Smooth muscle cell (in vitro differentiated cells): ENCODE data around the gene ZACN. TPM values are rescaled to one million over a fixed set of nuclear protein-coding genes. Genes with fewer than 3 reads are reported as not detected.
A peak's percentile ranks its signal among the peaks of the same experiment; 100 is the strongest.

Experiments
- DNase-seq: peaks from one replicate; lab custom pipeline; 2025; ENCODE audit not compliant: unreplicated experiment; lab: John Stamatoyannopoulos, UW
- H2AFZ ChIP-seq: fragments of 200-600 bp; sonication (generic); 2 replicates; pipeline ENCODE4 v1.6.0; 2016; ENCODE audit warnings: antibody characterized with exemption, low read depth, mild to moderate bottlenecking
- H3F3A ChIP-seq: fragments of 200-600 bp; sonication (generic); 2 replicates; pipeline ENCODE4 v1.6.0; 2017; ENCODE audit warnings: antibody characterized with exemption, low read depth
- H3K27ac ChIP-seq: fragments of 200-600 bp; sonication (generic); 2 replicates; pipeline ENCODE4 v1.5.1; 2016; ENCODE audit warnings: low read depth, mild to moderate bottlenecking
- H3K27me3 ChIP-seq: fragments of 200-600 bp; sonication (generic); 2 replicates; pipeline ENCODE4 v1.6.1; 2016; ENCODE audit warnings: low read depth, mild to moderate bottlenecking
- H3K36me3 ChIP-seq: fragments of 200-600 bp; sonication (generic); 2 replicates; pipeline ENCODE4 v1.5.1; 2016; ENCODE audit warnings: low read depth
- H3K4me1 ChIP-seq: fragments of 200-600 bp; sonication (generic); 2 replicates; pipeline ENCODE4 v1.5.1; 2016; ENCODE audit warnings: low read depth
- H3K4me2 ChIP-seq: fragments of 200-600 bp; sonication (generic); 2 replicates; pipeline ENCODE4 v1.6.0; 2016; ENCODE audit warnings: mild to moderate bottlenecking
- H3K4me3 ChIP-seq: fragments of 200-600 bp; sonication (generic); 2 replicates; pipeline ENCODE4 v1.5.1; 2016; ENCODE audit warnings: mild to moderate bottlenecking
- H3K79me2 ChIP-seq: fragments of 200-600 bp; sonication (generic); 2 replicates; pipeline ENCODE4 v1.6.0; 2016; ENCODE audit warnings: low read depth, mild to moderate bottlenecking
- H3K9ac ChIP-seq: fragments of 200-600 bp; sonication (generic); 2 replicates; pipeline ENCODE4 v1.6.0; 2016; ENCODE audit warnings: low read depth
- H3K9me3 ChIP-seq: fragments of 200-600 bp; sonication (generic); replicated peaks from 2 replicates; pipeline ENCODE4 v1.5.1; 2016; ENCODE audit warnings: low read depth
- H4K20me1 ChIP-seq: fragments of 200-600 bp; sonication (generic); 2 replicates; pipeline ENCODE4 v1.6.0; 2016; ENCODE audit warnings: low read depth
- WGBS: methylation state at CpG from one replicate; pipeline ENCODE4 v1.1.7; 2016; ENCODE audit warnings: low lambda C conversion rate; 5-methylcytosine and 5-hydroxymethylcytosine counted together
- microRNA-seq: library from miRNA; unstranded; fragments of <30 nt; microRNA quantifications from one replicate; pipeline ENCODE4, GENCODE V29; 2016; ENCODE audit warnings: borderline number of aligned reads
- polyA plus RNA-seq: library from polyadenylated mRNA; unstranded; fragments of >200 nt; fragmentation: Nextera tagmentation; extraction: Ambion mirVana; gene quantifications from 2 replicates; pipeline ENCODE4 v1.2.1, GENCODE V29; 2016
- small RNA-seq: library from RNA; depleted of rRNA; stranded (forward); fragments of <200 nt; gene quantifications from one replicate; pipeline ENCODE3, GENCODE V24; 2014
- total RNA-seq: library from RNA; depleted of rRNA; stranded (reverse); fragments of >200 nt; gene quantifications from 2 replicates; pipeline ENCODE4 v1.2.3, GENCODE V29; 2014
- TF ChIP-seq, protein P1 (sequence below): fragments of 200-600 bp; sonication (generic); IDR thresholded peaks from 2 replicates; pipeline ENCODE4 v1.5.1; 2017; ENCODE audit warnings: borderline replicate concordance, mild to moderate bottlenecking, antibody characterized with exemption; ENCODE audit not compliant: insufficient read depth, poor library complexity, severe bottlenecking

ZACN gene
- total and polyA plus RNA-seq, 2 experiments from 2014 or later, result 3.4 TPM; not detected in 1

DNA sequence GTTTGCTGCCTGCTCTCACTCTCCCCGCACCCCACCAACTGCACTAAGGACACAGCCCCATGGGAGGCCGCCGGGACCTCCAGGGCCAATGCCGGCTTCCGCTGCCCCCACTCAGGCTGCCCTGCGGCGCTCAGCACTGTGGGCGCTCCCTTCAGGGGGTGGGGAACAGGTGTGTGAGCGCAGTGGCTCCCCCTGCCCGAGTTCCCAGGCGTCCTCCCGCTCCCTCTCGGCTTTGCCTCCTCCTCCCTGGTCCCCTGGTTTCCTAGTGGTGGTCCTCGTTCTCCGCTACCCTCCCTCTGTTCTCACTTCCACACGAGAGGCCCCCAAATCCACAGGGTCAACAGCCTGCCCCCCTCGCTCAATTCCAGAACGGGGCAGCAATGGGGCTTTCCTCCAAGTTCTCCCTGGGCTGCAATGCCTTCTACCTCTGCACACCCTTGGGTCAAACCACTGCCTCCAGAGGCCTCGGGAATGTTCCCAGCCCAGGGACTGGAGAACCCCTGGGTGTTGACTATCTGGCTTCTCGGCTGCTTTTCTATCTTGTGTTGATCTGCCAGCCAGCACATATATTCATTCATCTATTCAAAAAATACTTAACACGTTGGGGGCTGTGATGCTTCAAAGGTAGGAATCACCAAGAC lies 52.2 kb downstream of the ZACN start:
- 47% methylated on average over 18 of the region's 21 CpGs for WGBS
- no peak overlapping the region for H3K4me2 ChIP-seq
- H3K4me1 ChIP-seq, result peaks cover 26% of the 10 kb centered on the region
- H4K20me1 ChIP-seq, result no peaks in the 10 kb centered on the region
- TF ChIP-seq, protein P1, sequence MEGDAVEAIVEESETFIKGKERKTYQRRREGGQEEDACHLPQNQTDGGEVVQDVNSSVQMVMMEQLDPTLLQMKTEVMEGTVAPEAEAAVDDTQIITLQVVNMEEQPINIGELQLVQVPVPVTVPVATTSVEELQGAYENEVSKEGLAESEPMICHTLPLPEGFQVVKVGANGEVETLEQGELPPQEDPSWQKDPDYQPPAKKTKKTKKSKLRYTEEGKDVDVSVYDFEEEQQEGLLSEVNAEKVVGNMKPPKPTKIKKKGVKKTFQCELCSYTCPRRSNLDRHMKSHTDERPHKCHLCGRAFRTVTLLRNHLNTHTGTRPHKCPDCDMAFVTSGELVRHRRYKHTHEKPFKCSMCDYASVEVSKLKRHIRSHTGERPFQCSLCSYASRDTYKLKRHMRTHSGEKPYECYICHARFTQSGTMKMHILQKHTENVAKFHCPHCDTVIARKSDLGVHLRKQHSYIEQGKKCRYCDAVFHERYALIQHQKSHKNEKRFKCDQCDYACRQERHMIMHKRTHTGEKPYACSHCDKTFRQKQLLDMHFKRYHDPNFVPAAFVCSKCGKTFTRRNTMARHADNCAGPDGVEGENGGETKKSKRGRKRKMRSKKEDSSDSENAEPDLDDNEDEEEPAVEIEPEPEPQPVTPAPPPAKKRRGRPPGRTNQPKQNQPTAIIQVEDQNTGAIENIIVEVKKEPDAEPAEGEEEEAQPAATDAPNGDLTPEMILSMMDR, result no peak
- H3K27me3 ChIP-seq, result peaks cover 72% of the 10 kb centered on the region
- no peak for DNase-seq
- H3K27ac ChIP-seq, result no peak overlapping the region
- no peaks in the 10 kb centered on the region for H3F3A ChIP-seq
- H3K4me3 ChIP-seq, result no peak overlapping the region
- H3K79me2 ChIP-seq, result no peaks in the 10 kb centered on the region
- no peaks in the 10 kb centered on the region for H3K36me3 ChIP-seq
- no peak overlapping the region for H3K9ac ChIP-seq
- H2AFZ ChIP-seq, result no peak overlapping the region
- no peaks in the 10 kb centered on the region for H3K9me3 ChIP-seq

DNA sequence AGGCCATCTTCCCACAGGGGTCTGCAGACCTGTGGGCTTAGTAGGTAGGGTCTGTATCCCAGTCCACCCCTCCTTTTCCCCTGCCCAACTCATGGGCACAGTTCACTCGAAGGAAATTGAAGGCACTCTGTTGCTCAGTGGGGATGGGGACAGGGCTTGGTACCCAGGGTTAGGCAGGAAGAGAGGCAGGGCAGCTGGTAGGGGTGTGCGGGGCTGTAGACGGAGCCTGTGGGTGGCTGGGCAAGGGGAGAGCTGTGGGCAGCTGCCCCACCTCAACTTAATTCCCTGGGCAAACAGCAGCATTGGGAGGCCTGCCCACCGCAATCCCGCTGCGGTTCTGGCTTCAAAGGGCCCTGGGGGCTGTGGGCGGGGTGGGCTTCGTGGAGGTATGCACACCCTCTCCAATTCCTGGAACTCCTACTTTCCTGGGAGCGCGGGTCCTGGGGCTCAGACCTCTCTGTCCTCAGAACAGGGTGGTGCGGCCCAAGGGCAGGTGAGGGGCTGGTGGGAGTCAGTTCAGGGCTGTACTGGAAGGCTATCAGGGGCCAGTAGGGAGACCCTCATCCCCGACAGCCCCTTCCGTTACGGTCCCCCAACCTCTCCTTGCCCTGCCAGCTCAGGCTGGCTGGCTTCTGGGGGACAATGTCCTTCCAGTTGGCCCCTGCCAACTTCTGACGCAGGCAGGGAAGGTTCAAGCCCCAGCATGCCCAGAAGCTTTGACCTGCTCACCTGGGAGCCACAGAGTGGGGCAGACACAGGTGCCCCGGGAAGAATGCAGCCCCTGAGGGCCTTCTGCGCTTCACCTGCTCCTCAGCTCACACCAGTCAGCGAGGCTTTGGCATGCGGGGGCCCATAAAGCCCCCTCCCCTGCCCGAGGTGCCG lies 53.0 kb downstream of the ZACN start:
- H3K4me2 ChIP-seq, result no peak overlapping the region

More for the DNA sequence above, 53.0 kb downstream of the ZACN start:
- Histone ChIP-seq H2AFZ (no peak overlapping the region), H3K4me3 (no peak overlapping the region), H3K4me1 (peaks cover 26% of the 10 kb centered on the region), H3K27ac (no peak overlapping the region), H4K20me1 (no peaks in the 10 kb centered on the region), H3K9ac (no peak overlapping the region), H3K27me3 (peaks cover 79% of the 10 kb centered on the region), H3F3A (no peaks in the 10 kb centered on the region), H3K36me3 (no peaks in the 10 kb centered on the region), H3K79me2 (no peaks in the 10 kb centered on the region), H3K9me3 (no peaks in the 10 kb centered on the region)
- 26% methylated on average over 18 of the region's 21 CpGs for WGBS
- TF ChIP-seq, protein P1, result no peak
- no peak for DNase-seq

Small RNA genes lying within 50 kb of the gene (microRNA-seq; reads per million reads assigned to microRNA genes)
- gene MIR6868, result 5.8 reads per million, percentile 2 among the genes with 10 or more reads in this experiment

Small RNA genes lying within 50 kb of the gene (small RNA-seq; reads per million reads assigned to genes)
- gene MIR6868, result not detected

Other genes starting within 250 kb of the ZACN start
- 4.5 TPM in 2 replicates for gene UNC13D, start 234.8 kb upstream of the ZACN start, total RNA-seq
- 2.4 and 9.6 TPM in 2 replicates for gene UNC13D, start 234.8 kb upstream of the ZACN start, polyA plus RNA-seq
- gene WBP2, start 223.8 kb upstream of the ZACN start, total RNA-seq, result 26.4 and 27.6 TPM in 2 replicates
- gene WBP2, start 223.8 kb upstream of the ZACN start, polyA plus RNA-seq, result 91.4 and 111 TPM in 2 replicates
- gene TRIM47, start 200.6 kb upstream of the ZACN start, total RNA-seq, result 3.8 and 8.7 TPM in 2 replicates
- gene TRIM47, start 200.6 kb upstream of the ZACN start, polyA plus RNA-seq, result 16.1 and 31.7 TPM in 2 replicates
- gene TRIM65, start 182.2 kb upstream of the ZACN start, total RNA-seq, result 9.8 and 13.3 TPM in 2 replicates
- 15.4 and 17.4 TPM in 2 replicates for gene TRIM65, start 182.2 kb upstream of the ZACN start, polyA plus RNA-seq
- gene MRPL38, start 174.3 kb upstream of the ZACN start, total RNA-seq, result 32.6 and 48.4 TPM in 2 replicates
- 90.5 and 107 TPM in 2 replicates for gene MRPL38, start 174.3 kb upstream of the ZACN start, polyA plus RNA-seq
- gene FBF1, start 138.1 kb upstream of the ZACN start, total RNA-seq, result 8.4 and 21.8 TPM in 2 replicates
- gene FBF1, start 138.1 kb upstream of the ZACN start, polyA plus RNA-seq, result 4.6 and 8.2 TPM in 2 replicates
- gene ACOX1, start 100.0 kb upstream of the ZACN start, total RNA-seq, result 35.3 and 46.7 TPM in 2 replicates
- 25.9 and 30.2 TPM in 2 replicates for gene ACOX1, start 100.0 kb upstream of the ZACN start, polyA plus RNA-seq
- gene TEN1, start 99.9 kb upstream of the ZACN start, total RNA-seq, result 4.2 and 15.5 TPM in 2 replicates
- gene TEN1, start 99.9 kb upstream of the ZACN start, polyA plus RNA-seq, result 19.2 and 25.6 TPM in 2 replicates
- 1.0 and 1.2 TPM in 2 replicates for gene CDK3, start 78.3 kb upstream of the ZACN start, total RNA-seq
- gene CDK3, start 78.3 kb upstream of the ZACN start, polyA plus RNA-seq, result 3.9 and 10.2 TPM in 2 replicates
- 1.6 and 1.9 TPM in 2 replicates for gene EVPL, start 51.9 kb upstream of the ZACN start, total RNA-seq
- gene EVPL, start 51.9 kb upstream of the ZACN start, polyA plus RNA-seq, result 0.77 and 2.0 TPM in 2 replicates
- gene SRP68, start 6.7 kb upstream of the ZACN start, total RNA-seq, result 41.0 and 67.5 TPM in 2 replicates
- 96.3 and 102 TPM in 2 replicates for gene SRP68, start 6.7 kb upstream of the ZACN start, polyA plus RNA-seq
- not detected in 2 replicates for gene GALR2, start 4.4 kb upstream of the ZACN start, total RNA-seq
- gene GALR2, start 4.4 kb upstream of the ZACN start, polyA plus RNA-seq, result 0.17 TPM in 1 of 2 replicates, not detected in the other
- 49.8 and 59.1 TPM in 2 replicates for gene EXOC7, start 24.6 kb downstream of the ZACN start, total RNA-seq
- gene EXOC7, start 24.6 kb downstream of the ZACN start, polyA plus RNA-seq, result 70.3 and 90.8 TPM in 2 replicates
- not detected in 2 replicates for gene FOXJ1, start 62.1 kb downstream of the ZACN start, total RNA-seq
- gene FOXJ1, start 62.1 kb downstream of the ZACN start, polyA plus RNA-seq, result not detected in 2 replicates
- gene RNF157, start 161.3 kb downstream of the ZACN start, total RNA-seq, result 0.09 and 1.2 TPM in 2 replicates
- 0.63 and 1.6 TPM in 2 replicates for gene RNF157, start 161.3 kb downstream of the ZACN start, polyA plus RNA-seq
- gene UBALD2, start 186.2 kb downstream of the ZACN start, total RNA-seq, result 2.6 and 5.9 TPM in 2 replicates
- gene UBALD2, start 186.2 kb downstream of the ZACN start, polyA plus RNA-seq, result 7.0 and 11.0 TPM in 2 replicates
- 1.2 TPM in 2 replicates for gene QRICH2, start 229.1 kb downstream of the ZACN start, total RNA-seq
- 1.1 and 1.5 TPM in 2 replicates for gene QRICH2, start 229.1 kb downstream of the ZACN start, polyA plus RNA-seq